ENCODE results near the gene PKP2. TPM values are rescaled to one million over a fixed set of nuclear protein-coding genes. Genes with fewer than 3 reads are reported as not detected.

The PKP2 gene
- total and polyA plus RNA-seq, 2 of the 13 experiments (the other 11 are each of a cell fraction or from before 2014, with no cell fraction given) = 15.1 to 25.3 TPM

DNA sequence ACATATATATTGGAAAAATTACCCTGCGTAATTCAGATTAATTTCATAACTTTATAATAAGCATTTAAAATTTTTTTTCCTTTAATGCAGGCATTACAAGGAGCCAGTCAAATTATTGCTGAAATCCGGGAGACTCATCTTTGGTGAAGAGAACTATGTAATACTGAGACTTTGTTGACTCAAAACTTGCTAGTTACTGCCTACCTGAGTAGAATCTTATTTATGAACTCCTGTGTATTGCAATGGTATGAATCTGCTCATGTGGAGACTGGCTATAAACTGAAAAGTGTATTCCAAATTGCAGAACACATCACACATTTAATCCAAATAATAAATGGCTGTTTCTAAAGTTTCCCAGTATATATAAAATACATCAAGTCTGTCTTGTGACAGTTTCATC, 153.3 kb downstream of the PKP2 start:
- 97% methylated on average over 2 of the region's 2 CpGs for WGBS (ENCODE audit: low lambda C conversion rate)
- ATAC-seq (no peak), DNase-seq (ENCODE audit: low spot score) (no peak), FAIRE-seq (no peak)
- intact Hi-C loops (cut with micrococcal nuclease; ENCODE audit: unreplicated experiment) = no loop called here
- ChIA-PET CTCF (ENCODE audit: low intra/inter-chr PET ratio, low total read pairs) (no interaction called here), POLR2A (no interaction called here)
- BruUV-seq (replicated peaks) = no TSS peak
- H3K9me3 ChIP-seq (ENCODE audit: low read length) = no peaks in the 10 kb centered on the region
- no peak overlapping the region for H3K4me2 ChIP-seq (ENCODE audit: low read depth, low read length)
- H3K4me3 ChIP-seq (replicated peaks in 1 of 3; ENCODE audit: insufficient read depth in 1 of 3, low read depth in 2 of 3, low read length in 3 of 3) = no peak overlapping the region
- no peaks in the 10 kb centered on the region for H3K27me3 ChIP-seq (ENCODE audit: control insufficient read depth in 1 of 2, insufficient read depth in 2 of 2, low read length in 2 of 2)
- no peak overlapping the region for H3K27ac ChIP-seq (ENCODE audit: extremely low read length, insufficient read depth, low read length)
- H4K20me1 ChIP-seq (ENCODE audit: insufficient read depth, low read length) = no peaks in the 10 kb centered on the region
- no peak overlapping the region for H3K9ac ChIP-seq (ENCODE audit: insufficient read depth, low read depth, low read length)
- in situ Hi-C loops (cut with HindIII; ENCODE audit: extremely low pct_ligation_motif_present, low pct_unique_long_range_greater_than_20kb) = no loop called here
- TF ChIP-seq, protein P1, sequence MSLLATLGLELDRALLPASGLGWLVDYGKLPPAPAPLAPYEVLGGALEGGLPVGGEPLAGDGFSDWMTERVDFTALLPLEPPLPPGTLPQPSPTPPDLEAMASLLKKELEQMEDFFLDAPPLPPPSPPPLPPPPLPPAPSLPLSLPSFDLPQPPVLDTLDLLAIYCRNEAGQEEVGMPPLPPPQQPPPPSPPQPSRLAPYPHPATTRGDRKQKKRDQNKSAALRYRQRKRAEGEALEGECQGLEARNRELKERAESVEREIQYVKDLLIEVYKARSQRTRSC (CRISPR knock-in tag; IDR thresholded peaks at IDR 0.05; ENCODE audit: low read depth) = no peak
- no peaks in the 10 kb centered on the region for H3K4me1 ChIP-seq (ENCODE audit: insufficient read depth, low read length)
- H2AFZ ChIP-seq (ENCODE audit: low read length) = no peak overlapping the region
- H3K79me2 ChIP-seq (ENCODE audit: insufficient read depth, low read length) = no peaks in the 10 kb centered on the region
- peaks cover 11 to 74% of the 10 kb centered on the region in 2 experiments; a peak in 4 of 5 replicates for H3K36me3 ChIP-seq (replicated peaks in 1 of 2; ENCODE audit: control insufficient read depth in 1 of 2, insufficient read depth in 2 of 2, low read length in 2 of 2)

DNA sequence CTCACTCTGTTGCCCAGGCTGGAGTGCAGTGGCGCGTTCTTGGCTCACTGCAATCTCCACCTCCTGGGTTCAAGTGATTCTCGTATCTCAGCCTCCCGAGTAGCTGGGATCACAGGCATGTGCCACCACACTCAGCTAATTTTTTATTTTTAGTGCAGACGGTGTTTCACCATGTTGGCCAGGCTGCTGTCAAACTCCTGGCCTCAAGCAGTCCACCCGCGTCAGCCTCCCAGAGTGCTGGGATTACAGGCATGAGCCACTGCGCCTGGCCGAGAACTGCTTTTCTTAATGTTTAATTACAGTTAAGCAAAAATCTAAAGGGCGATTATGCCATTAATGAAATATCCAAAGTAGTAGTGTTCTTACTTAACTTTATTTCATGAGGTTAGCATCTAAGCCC, 154.4 kb downstream of the PKP2 start:
- H3K9me3 ChIP-seq (ENCODE audit: low read length) = no peaks in the 10 kb centered on the region
- BruUV-seq (replicated peaks) = no TSS peak
- TF ChIP-seq, protein P2, sequence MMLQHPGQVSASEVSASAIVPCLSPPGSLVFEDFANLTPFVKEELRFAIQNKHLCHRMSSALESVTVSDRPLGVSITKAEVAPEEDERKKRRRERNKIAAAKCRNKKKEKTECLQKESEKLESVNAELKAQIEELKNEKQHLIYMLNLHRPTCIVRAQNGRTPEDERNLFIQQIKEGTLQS (CRISPR knock-in tag; IDR thresholded peaks at IDR 0.05) = no peak
- TF ChIP-seq SATB2 (CRISPR knock-in tag; IDR thresholded peaks at IDR 0.05) = no peak
- no peak for TF ChIP-seq MBD4 (IDR thresholded peaks at IDR 0.05; ENCODE audit: borderline replicate concordance, low read length)
- TF ChIP-seq ZNF577 (CRISPR knock-in tag; IDR thresholded peaks at IDR 0.05; ENCODE audit: borderline replicate concordance, low read depth) = no peak
- H3K27ac ChIP-seq (ENCODE audit: extremely low read length, insufficient read depth, low read length) = no peak overlapping the region
- no peaks in the 10 kb centered on the region for H3K79me2 ChIP-seq (ENCODE audit: insufficient read depth, low read length)
- ChIA-PET CTCF (ENCODE audit: low intra/inter-chr PET ratio, low total read pairs) (no interaction called here), POLR2A (no interaction called here)
- in situ Hi-C loops (cut with HindIII; ENCODE audit: extremely low pct_ligation_motif_present, low pct_unique_long_range_greater_than_20kb) (no loop called here), intact Hi-C loops (cut with micrococcal nuclease; ENCODE audit: unreplicated experiment) (no loop called here)
- DNase-seq (ENCODE audit: low spot score) (no peak), ATAC-seq (no peak), FAIRE-seq (no peak)
- H3K9ac ChIP-seq (ENCODE audit: insufficient read depth, low read depth, low read length) = no peak overlapping the region
- H4K20me1 ChIP-seq (ENCODE audit: insufficient read depth, low read length) = no peaks in the 10 kb centered on the region
- 97% methylated on average over 10 of the region's 10 CpGs for WGBS (ENCODE audit: low lambda C conversion rate)
- no peaks in the 10 kb centered on the region for H3K4me1 ChIP-seq (ENCODE audit: insufficient read depth, low read length)
- no peak overlapping the region for H2AFZ ChIP-seq (ENCODE audit: low read length)
- no peaks in the 10 kb centered on the region for H3K27me3 ChIP-seq (ENCODE audit: control insufficient read depth in 1 of 2, insufficient read depth in 2 of 2, low read length in 2 of 2)
- H3K36me3 ChIP-seq (replicated peaks in 1 of 2; ENCODE audit: control insufficient read depth in 1 of 2, insufficient read depth in 2 of 2, low read length in 2 of 2) = peaks cover 10 to 73% of the 10 kb centered on the region in 2 experiments
- no peak overlapping the region for H3K4me2 ChIP-seq (ENCODE audit: low read depth, low read length)
- H3K4me3 ChIP-seq (replicated peaks in 1 of 3; ENCODE audit: insufficient read depth in 1 of 3, low read depth in 2 of 3, low read length in 3 of 3) = no peak overlapping the region

Other genes starting within 250 kb of the PKP2 start
- 65.8 and 81.5 TPM in 2 replicates for gene DNM1L, start 217.5 kb downstream of the PKP2 start, total RNA-seq (2016; rRNA removed; fragmentation: Illumina TruSeq; extraction: Trizol)
- 27.6 and 35.9 TPM in 2 replicates for gene DNM1L, start 217.5 kb downstream of the PKP2 start, polyA plus RNA-seq (2011; rRNA removed)
- 36.0 and 39.6 TPM in 2 replicates for gene YARS2, start 140.9 kb downstream of the PKP2 start, total RNA-seq (2016; rRNA removed; fragmentation: Illumina TruSeq; extraction: Trizol)
- 15.8 and 17.9 TPM in 2 replicates for gene YARS2, start 140.9 kb downstream of the PKP2 start, polyA plus RNA-seq (2011; rRNA removed)